Esophagus squamous epithelium (tissue), 5 donors: ENCODE results near the gene TMEM108. TPM values are rescaled to one million over a fixed set of nuclear protein-coding genes. Genes with fewer than 3 reads are reported as not detected.
"Not testable (repeated sequence)": the region's sequence is repeated elsewhere in the genome, so short reads cannot be mapped to it uniquely, and the experiment has no call there.

Experiments used
- DNase-seq: peaks from one replicate; lab custom pipeline; 2025; lab: John Stamatoyannopoulos, UW
- H3K27ac ChIP-seq, 4 donors: fragments of 200-600 bp; sonication (generic); one replicate each; pipeline ENCODE4 v1.5.1; 2016 to 2019; ENCODE audit warnings: mild to moderate bottlenecking in 1 of 4
- H3K27me3 ChIP-seq, 4 donors: fragments of 200-600 bp; sonication (generic); 1 replicate in 3 of 4; 2 replicates in 1 of 4; pipeline versions ENCODE4 v1.5.1 to v1.6.0; 2017 to 2021; ENCODE audit warnings: antibody characterized with exemption in 1 of 4
- H3K36me3 ChIP-seq, 3 donors: fragments of 200-600 bp; sonication (generic); one replicate each; pipeline ENCODE4 v1.5.1; 2016 to 2019
- H3K4me1 ChIP-seq, 3 donors: fragments of 200-600 bp; sonication (generic); one replicate each; pipeline ENCODE4 v1.5.1; 2017 to 2019
- H3K4me3 ChIP-seq, 4 donors: fragments of 200-600 bp; sonication (generic); 1 replicate in 3 of 4; 2 replicates in 1 of 4; pipeline ENCODE4 v1.5.1; 2016 to 2019; ENCODE audit warnings: mild to moderate bottlenecking in 2 of 4, moderate library complexity in 1 of 4
- H3K9me3 ChIP-seq, 3 donors: fragments of 200-600 bp; sonication (generic); one replicate each; pipeline ENCODE4 v1.5.1; 2016 to 2019
- CTCF ChIP-seq, 6 experiments: fragments of 450-650 bp in 4 of 6; fragments of 200-600 bp in 2 of 6; sonication (generic) in 2 of 6; IDR thresholded peaks; one replicate each; pipeline ENCODE4 v1.5.1; 2016 to 2019; ENCODE audit warnings: antibody characterized with exemption in 6 of 6, mild to moderate bottlenecking in 4 of 6, moderate library complexity in 4 of 6
- POLR2A ChIP-seq, 4 donors: fragments of 450-650 bp; IDR thresholded peaks; one replicate each; pipeline ENCODE4 v1.6.1; 2017; ENCODE audit warnings: antibody characterized with exemption in 4 of 4, mild to moderate bottlenecking in 4 of 4, moderate library complexity in 3 of 4
- WGBS, 2 donors: methylation state at CpG; one replicate each; pipeline ENCODE4 v1.1.5; 2018; 5-methylcytosine and 5-hydroxymethylcytosine counted together
- intact Hi-C: fragments of 100-400 bp; cut with DNase I; formaldehyde crosslinking; loops from one replicate; pipeline ENCODE4 v1.15.0; 2022
- total RNA-seq, 4 donors: library from RNA; depleted of rRNA; stranded (reverse); fragments of >200 nt; gene quantifications; one replicate each; pipeline ENCODE4 v1.1.0, GENCODE V29; 2016
- donor health status: DM: yes; HTN: yes; CAD: no.

TMEM108 gene
- total RNA-seq, 4 donors from 2014 or later = 0.12 to 3.4 (median 0.24) TPM

GRCh38 chr3:133014325-133014724, 23.9 kb upstream of the TMEM108 start:
- no peaks in the 10 kb centered on the region for H3K4me1 ChIP-seq
- intact Hi-C loops = no loop called here
- DNase-seq = no peak
- no peaks in the 10 kb centered on the region for H3K9me3 ChIP-seq
- no peak overlapping the region for H3K4me3 ChIP-seq
- no peaks in the 10 kb centered on the region for H3K36me3 ChIP-seq
- H3K27me3 ChIP-seq = no peaks in the 10 kb centered on the region
- TF ChIP-seq POLR2A (IDR thresholded peaks at IDR 0.05) = no peak
- no peak for TF ChIP-seq CTCF (IDR thresholded peaks at IDR 0.05)
- H3K27ac ChIP-seq = no peak overlapping the region
- WGBS, 2 donors = 88 to 90% methylated on average over 3 of the region's 3 CpGs

- H3K9me3 ChIP-seq, H3K36me3 ChIP-seq, DNase-seq, H3K27ac ChIP-seq, H3K4me3 ChIP-seq, intact Hi-C loops, H3K27me3 ChIP-seq, H3K4me1 ChIP-seq: not testable (repeated sequence)
- WGBS, 2 donors = 72 to 83% methylated on average over 5 of the region's 5 CpGs
Measured at GRCh38 chr3:133015573-133015972, 22.6 kb upstream of the TMEM108 start.

- Histone ChIP-seq H3K27me3 (no peaks in the 10 kb centered on the region), H3K27ac (no peak overlapping the region), H3K9me3 (no peaks in the 10 kb centered on the region), H3K4me3 (no peak overlapping the region), H3K4me1 (no peaks in the 10 kb centered on the region), H3K36me3 (no peaks in the 10 kb centered on the region)
- no peak for DNase-seq
- no peak for TF ChIP-seq POLR2A (IDR thresholded peaks at IDR 0.05)
- no peak for TF ChIP-seq CTCF (IDR thresholded peaks at IDR 0.05)
- WGBS, 2 donors = 32 to 43% methylated on average over 1 of the region's 1 CpG
- intact Hi-C loops = no loop called here
Measured at GRCh38 chr3:133016838-133017309, 21.3 kb upstream of the TMEM108 start.

GRCh38 chr3:133018921-133019320, 19.3 kb upstream of the TMEM108 start:
- DNase-seq = no peak
- H3K27ac ChIP-seq = no peak overlapping the region
- TF ChIP-seq POLR2A (IDR thresholded peaks at IDR 0.05) (no peak), CTCF (IDR thresholded peaks at IDR 0.05) (no peak)
- no peaks in the 10 kb centered on the region for H3K4me1 ChIP-seq
- H3K9me3 ChIP-seq = no peaks in the 10 kb centered on the region
- intact Hi-C loops = no loop called here
- H3K27me3 ChIP-seq = peaks cover 0 to 5% (median 0%) of the 10 kb centered on the region in 4 donors
- H3K36me3 ChIP-seq = no peaks in the 10 kb centered on the region
- WGBS, 2 donors = 76 to 80% methylated on average over 3 of the region's 3 CpGs
- no peak overlapping the region for H3K4me3 ChIP-seq

- Histone ChIP-seq H3K4me3 (no peak overlapping the region), H3K9me3 (no peaks in the 10 kb centered on the region), H3K27me3 (peaks cover 0 to 5% (median 0%) of the 10 kb centered on the region in 4 donors), H3K36me3 (no peaks in the 10 kb centered on the region), H3K27ac (no peak overlapping the region), H3K4me1 (no peaks in the 10 kb centered on the region)
- intact Hi-C loops = no loop called here
- WGBS, 2 donors = 39 to 74% methylated on average over 2 of the region's 2 CpGs
- no peak for DNase-seq
- TF ChIP-seq CTCF (IDR thresholded peaks at IDR 0.05) (no peak), POLR2A (IDR thresholded peaks at IDR 0.05) (no peak)
Measured at GRCh38 chr3:133021206-133021605, 17.0 kb upstream of the TMEM108 start.

- no peak for TF ChIP-seq POLR2A (IDR thresholded peaks at IDR 0.05)
- no peak for TF ChIP-seq CTCF (IDR thresholded peaks at IDR 0.05)
- H3K4me3 ChIP-seq = no peak overlapping the region
- DNase-seq = no peak
- WGBS, 2 donors = 73% methylated on average over 1 of the region's 1 CpG; no CpG with 5 or more reads in 1 of the 2 donors
- no peaks in the 10 kb centered on the region for H3K36me3 ChIP-seq
- H3K27ac ChIP-seq = no peak overlapping the region
- intact Hi-C loops = no loop called here
- H3K9me3 ChIP-seq = no peaks in the 10 kb centered on the region
- H3K4me1 ChIP-seq = no peaks in the 10 kb centered on the region
- H3K27me3 ChIP-seq = peaks cover 0 to 5% (median 0%) of the 10 kb centered on the region in 4 donors
Measured at GRCh38 chr3:133023362-133023761, 14.8 kb upstream of the TMEM108 start.
